Activated naive CD8-positive, alpha-beta T cell treated with anti-CD3 and anti-CD28 coated beads, Interleukin-2, amount 10 ng/mL, durations not matched to agents 7 days and 5 days (primary cell): ENCODE measurements around the gene RABL6. TPM values are rescaled to one million over a fixed set of nuclear protein-coding genes. Genes with fewer than 3 reads are reported as not detected.
A peak's percentile ranks its signal among the peaks of the same experiment; 100 is the strongest.
"Not testable (repeated sequence)": the region's sequence is repeated elsewhere in the genome, so short reads cannot be mapped to it uniquely, and the experiment has no call there.

Experiments
- ATAC-seq: fragments of 150-1000 bp; cut with Tn5 transposase; one replicate; pipeline ENCODE4 v1.10.0; 2021; ENCODE audit warnings: low read depth, moderate library complexity
- POLR2A ChIA-PET: fragments of 350-600 bp; sonication (Branson Sonifier 250); formaldehyde crosslinking; loops from one replicate; lab custom pipeline; 2021; ENCODE audit warnings: antibody characterized with exemption; lab: Charles Lee
- DNase-seq: peaks from one replicate; pipeline ENCODE4 v3.0.0; 2021
- H3K27ac Mint-ChIP-seq: one replicate; pipeline ENCODE4 v1.8.0; 2022; ENCODE audit warnings: mild to moderate bottlenecking, mixed read lengths
- H3K27me3 Mint-ChIP-seq: one replicate; pipeline ENCODE4 v1.8.0; 2022; ENCODE audit warnings: mild to moderate bottlenecking, moderate library complexity, mixed read lengths
- H3K36me3 Mint-ChIP-seq: one replicate; pipeline ENCODE4 v1.8.0; 2021; ENCODE audit warnings: mild to moderate bottlenecking, mixed read lengths
- H3K4me1 Mint-ChIP-seq: one replicate; pipeline ENCODE4 v1.8.0; 2021; ENCODE audit warnings: mixed read lengths
- H3K4me3 Mint-ChIP-seq: one replicate; pipeline ENCODE4 v1.8.0; 2022; ENCODE audit warnings: mild to moderate bottlenecking, moderate library complexity, mixed read lengths
- H3K9me3 Mint-ChIP-seq: one replicate; pipeline ENCODE4 v1.8.0; 2021; ENCODE audit warnings: mixed read lengths
- total RNA-seq, 2 experiments: library from RNA; stranded (reverse); gene quantifications; one replicate each; pipeline ENCODE4 v1.2.3, GENCODE V29; 2021

RABL6 gene, protein sequence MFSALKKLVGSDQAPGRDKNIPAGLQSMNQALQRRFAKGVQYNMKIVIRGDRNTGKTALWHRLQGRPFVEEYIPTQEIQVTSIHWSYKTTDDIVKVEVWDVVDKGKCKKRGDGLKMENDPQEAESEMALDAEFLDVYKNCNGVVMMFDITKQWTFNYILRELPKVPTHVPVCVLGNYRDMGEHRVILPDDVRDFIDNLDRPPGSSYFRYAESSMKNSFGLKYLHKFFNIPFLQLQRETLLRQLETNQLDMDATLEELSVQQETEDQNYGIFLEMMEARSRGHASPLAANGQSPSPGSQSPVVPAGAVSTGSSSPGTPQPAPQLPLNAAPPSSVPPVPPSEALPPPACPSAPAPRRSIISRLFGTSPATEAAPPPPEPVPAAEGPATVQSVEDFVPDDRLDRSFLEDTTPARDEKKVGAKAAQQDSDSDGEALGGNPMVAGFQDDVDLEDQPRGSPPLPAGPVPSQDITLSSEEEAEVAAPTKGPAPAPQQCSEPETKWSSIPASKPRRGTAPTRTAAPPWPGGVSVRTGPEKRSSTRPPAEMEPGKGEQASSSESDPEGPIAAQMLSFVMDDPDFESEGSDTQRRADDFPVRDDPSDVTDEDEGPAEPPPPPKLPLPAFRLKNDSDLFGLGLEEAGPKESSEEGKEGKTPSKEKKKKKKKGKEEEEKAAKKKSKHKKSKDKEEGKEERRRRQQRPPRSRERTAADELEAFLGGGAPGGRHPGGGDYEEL
- total RNA-seq = 10 to 100 TPM; 91.1 to 98.4 TPM

DNA sequence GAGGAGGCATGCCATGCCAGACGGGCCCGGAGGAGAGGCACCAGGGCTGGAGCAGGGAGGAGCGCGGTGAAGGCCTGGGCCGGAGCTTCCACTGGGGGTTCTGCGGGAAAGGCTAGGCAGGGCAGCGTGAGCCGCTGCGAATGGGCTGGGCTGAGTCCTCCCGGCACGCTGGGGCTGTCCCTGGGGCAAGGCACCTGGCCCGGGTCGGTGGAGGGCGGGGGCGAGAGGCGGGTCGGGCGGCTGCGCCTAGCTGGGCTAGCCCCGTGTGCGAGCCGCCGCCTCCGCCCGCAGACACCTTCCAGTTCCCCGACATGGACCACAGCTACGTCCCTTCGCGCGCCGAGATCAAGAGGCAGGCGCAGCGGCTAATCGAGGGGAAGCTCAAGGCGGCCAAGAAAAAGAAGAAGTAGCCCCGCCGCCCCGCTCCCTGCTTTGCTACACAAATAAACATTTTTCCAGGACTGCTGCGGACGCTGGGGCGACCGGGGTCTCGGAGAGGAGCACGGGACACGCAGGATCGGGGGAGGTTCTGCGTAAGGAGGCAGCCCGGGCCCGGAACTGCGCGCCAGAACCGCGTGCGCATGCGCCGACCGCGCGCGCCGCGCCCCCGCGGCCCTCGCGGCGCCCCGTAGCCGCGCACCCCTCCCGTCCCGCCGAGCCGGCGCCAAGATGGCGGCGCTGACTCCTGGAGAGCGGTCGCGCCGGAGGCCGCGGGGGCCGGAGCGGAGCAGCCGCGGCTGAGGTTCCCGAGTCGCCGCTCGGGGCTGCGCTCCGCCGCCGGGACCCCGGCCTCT, at the start of gene RABL6:
TSS of gene RABL6 (plus strand) at position 668 of the 794 bp plus-strand sequence. CDS start 249 bp downstream, outside the sequence.
- ATAC-seq = peak; percentile 90
- peak; percentile 94 for DNase-seq
- H3K9me3 Mint-ChIP-seq = no peaks in the 10 kb centered on the region
- H3K36me3 Mint-ChIP-seq = peaks cover 10% of the 10 kb centered on the region
- peaks cover 29% of the 10 kb centered on the region for H3K4me1 Mint-ChIP-seq
- no peaks in the 10 kb centered on the region for H3K27me3 Mint-ChIP-seq
- H3K4me3 Mint-ChIP-seq = peak within 1 kb of the TSS; percentile 89
- H3K27ac Mint-ChIP-seq = peak within 1 kb of the TSS; percentile 90
- POLR2A ChIA-PET = interaction anchor here (0.5 to 2.4 kb wide), 22 partner anchors 8 to 311 kb away, joined by 3 to 14 read pairs (median 5); partner anchors contain the start of genes AJM1, CCDC183, FBXW5 and MAN1B1

DNA sequence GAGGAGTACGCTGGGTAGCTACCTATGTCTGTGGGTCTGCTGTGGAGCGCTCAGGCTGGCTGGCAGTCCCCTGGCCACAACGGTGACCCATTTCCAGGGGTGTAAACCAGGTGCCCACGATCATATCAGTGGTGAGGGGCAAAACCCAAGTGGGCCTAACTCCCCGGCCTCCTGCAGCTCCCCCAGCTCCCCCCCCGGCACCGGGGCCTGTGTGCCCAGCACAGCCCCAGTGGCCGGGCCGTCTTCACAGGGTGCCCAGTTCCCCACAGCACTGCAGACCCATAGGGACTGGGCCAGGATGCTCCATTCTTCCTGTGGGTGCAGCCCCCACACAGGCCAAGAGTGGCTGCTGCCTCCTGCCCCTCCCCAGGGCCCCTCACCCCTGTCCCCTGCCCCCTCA, 48.7 kb upstream of the RABL6 start:
- Mint-ChIP-seq H3K27me3 (peaks cover 2% of the 10 kb centered on the region), H3K4me1 (no peaks in the 10 kb centered on the region), H3K27ac (no peak overlapping the region), H3K36me3 (peaks cover 3% of the 10 kb centered on the region), H3K4me3 (no peak overlapping the region), H3K9me3 (peaks cover 2% of the 10 kb centered on the region)
- ATAC-seq = no peak
- peak; percentile 27 for DNase-seq
- POLR2A ChIA-PET = no interaction called here

DNA sequence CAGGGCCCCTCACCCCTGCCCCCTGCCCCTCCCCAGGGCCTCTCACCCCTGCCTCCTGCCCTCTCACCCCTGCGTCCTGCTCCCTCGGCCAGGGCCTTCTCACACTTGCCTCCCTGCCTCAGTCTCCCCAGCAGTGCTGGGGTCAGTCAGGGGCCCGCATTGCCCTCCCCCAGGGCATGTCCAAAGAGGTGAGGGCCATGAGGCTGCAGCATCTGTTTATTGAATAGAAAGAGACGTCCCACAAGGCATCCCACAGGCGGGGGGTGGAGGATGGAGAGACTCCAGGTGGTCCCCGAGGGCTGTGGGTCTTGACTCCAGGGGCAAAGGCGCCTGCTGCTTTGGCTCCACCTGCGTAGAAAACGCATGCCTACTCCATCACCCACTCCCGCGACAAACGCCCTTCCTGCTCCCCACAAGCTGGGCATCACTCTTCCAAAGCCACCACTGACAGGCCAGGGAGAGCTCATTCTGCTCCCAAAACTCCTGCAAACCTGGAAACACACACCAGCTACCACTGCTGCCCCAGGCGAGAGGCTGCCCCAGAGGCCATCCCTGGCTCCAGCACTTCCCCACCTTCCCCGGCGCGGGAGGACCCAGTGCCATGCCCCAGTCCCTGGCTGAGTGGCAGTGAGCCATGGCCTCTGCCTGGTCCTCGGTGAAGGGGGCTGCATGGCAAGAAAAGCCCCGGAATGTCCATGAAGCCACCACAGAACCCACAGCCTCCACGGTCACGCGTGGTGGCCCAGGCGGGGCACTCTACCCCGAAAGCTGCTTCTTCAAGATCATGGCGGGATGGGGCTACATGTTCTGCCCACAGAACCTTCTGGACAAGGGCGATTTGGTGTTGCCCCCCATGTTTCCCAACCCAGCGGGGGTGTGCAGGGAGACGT, 48.1 kb upstream of the RABL6 start:
- POLR2A ChIA-PET = no interaction called here
- Mint-ChIP-seq H3K36me3 (peaks cover 3% of the 10 kb centered on the region), H3K4me1 (no peaks in the 10 kb centered on the region), H3K27me3 (peaks cover 2% of the 10 kb centered on the region), H3K27ac (no peak overlapping the region), H3K9me3 (peaks cover 2% of the 10 kb centered on the region), H3K4me3 (no peak overlapping the region)
- ATAC-seq (no peak), DNase-seq (peak; percentile 22)

DNA sequence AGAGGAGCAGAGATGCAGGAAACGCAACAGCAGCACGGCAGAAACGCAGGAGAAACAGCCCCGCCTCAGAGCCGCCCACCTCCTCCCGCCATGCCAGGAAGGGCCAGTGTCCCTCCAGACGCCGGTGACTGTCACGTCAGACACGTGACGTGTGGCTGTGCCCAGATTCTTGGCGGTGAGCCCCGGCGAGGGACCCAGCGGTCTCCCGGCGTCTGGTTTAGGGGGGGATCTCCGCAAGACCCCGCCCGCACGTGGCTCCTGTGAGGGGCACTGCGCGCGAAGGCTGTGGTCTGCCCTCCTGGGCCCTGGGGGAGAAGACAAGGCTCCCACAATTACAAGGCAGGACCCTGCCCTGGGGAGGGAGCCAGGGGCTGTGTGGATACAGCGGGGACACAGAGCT, 47.3 kb upstream of the RABL6 start:
- DNase-seq = peak; percentile 24
- ATAC-seq = no peak
- POLR2A ChIA-PET = no interaction called here
- Mint-ChIP-seq H3K36me3 (peaks cover 3% of the 10 kb centered on the region), H3K4me1 (no peaks in the 10 kb centered on the region), H3K4me3 (no peak overlapping the region), H3K27me3 (peaks cover 2% of the 10 kb centered on the region), H3K27ac (no peak overlapping the region), H3K9me3 (peaks cover 2% of the 10 kb centered on the region)

DNA sequence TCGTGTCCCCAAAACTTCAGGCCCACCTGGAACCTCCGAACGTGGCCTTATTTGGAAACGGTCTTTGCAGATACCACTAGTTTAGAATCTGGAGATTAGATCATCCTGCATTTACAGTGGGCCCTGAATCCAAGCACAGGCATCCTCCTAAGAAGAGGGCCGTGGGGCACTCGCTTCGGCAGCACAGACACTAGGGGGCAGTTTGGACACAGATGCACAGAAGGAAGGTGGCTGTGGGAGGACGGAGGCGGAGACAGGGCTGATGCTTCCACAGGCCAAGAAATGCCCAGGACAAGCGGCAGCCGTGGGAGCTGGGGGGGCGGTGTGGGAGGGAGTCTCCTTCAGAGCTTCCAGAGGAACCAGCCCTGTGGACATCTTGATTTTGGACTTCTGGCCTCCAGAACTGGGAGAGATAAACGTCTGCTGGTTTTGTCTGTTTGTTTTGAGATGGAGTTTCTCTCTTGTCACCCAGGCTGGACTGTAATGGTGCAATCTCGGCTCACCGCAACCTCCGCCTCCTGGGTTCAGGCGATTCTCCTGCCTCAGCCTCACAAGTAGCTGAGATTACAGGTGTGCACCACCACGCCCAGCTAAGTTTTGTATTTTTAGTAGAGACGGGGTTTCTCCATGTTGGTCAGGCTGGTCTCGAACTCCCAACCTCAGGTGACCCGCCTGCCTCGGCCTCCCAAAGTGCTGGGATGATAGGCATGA, 46.8 kb upstream of the RABL6 start:
- H3K36me3 Mint-ChIP-seq, POLR2A ChIA-PET, H3K27ac Mint-ChIP-seq, H3K27me3 Mint-ChIP-seq, H3K4me3 Mint-ChIP-seq, H3K4me1 Mint-ChIP-seq, H3K9me3 Mint-ChIP-seq: not testable (repeated sequence)
- ATAC-seq = peak; percentile 41
- DNase-seq = peak; percentile 33

DNA sequence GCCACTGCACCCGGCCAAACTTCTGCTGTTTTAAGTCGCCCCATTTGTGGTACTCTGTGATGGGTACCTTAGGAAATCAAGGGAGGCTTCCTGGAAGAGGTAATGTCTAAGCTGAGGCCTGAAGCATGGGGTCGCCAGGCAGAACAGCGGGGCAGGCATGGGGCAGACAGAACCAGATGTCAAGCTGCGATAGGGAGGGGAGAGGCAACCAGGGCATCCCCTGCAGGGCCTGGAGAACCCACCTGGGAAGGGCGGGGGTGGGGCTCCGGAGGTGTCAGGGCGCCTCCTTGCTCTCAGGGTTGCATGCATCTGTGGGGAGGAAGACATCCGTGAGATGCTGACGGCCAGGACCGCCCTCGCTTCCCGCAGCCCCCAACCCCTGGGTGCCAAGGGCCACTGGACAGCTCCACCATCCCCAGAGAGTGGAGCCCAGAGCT, 46.2 kb upstream of the RABL6 start:
- no peaks in the 10 kb centered on the region for H3K36me3 Mint-ChIP-seq
- no peak overlapping the region for H3K4me3 Mint-ChIP-seq
- ATAC-seq (no peak), DNase-seq (no peak)
- no peaks in the 10 kb centered on the region for H3K9me3 Mint-ChIP-seq
- no peaks in the 10 kb centered on the region for H3K27me3 Mint-ChIP-seq
- no peak overlapping the region for H3K27ac Mint-ChIP-seq
- no peaks in the 10 kb centered on the region for H3K4me1 Mint-ChIP-seq
- POLR2A ChIA-PET = no interaction called here

DNA sequence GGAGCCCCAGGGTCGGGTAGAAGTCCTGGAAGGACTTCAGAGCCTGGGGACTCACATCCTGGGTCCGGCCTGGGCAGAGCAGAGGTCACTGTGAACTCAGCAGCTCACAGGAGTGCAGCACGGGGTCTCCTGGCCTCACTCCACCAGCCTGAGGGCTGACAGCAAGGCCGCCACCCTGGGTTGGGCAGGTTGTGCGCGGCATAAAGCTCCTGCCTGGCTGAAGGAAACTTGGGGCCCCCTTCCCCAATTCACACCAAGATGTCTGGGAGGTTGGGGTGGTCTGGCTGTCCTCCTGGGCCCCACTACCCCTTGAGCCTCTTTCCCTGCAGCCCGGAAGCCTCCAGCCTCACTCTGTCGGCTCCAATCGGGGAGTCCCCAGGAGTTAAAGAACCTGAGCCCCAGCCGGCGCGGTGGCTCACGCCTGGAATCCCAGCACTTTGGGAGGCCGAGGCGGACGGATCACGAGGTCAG, 45.5 kb upstream of the RABL6 start:
- Mint-ChIP-seq H3K27me3 (peaks cover 6% of the 10 kb centered on the region), H3K4me3 (no peak overlapping the region), H3K4me1 (peaks cover 4% of the 10 kb centered on the region), H3K36me3 (no peaks in the 10 kb centered on the region), H3K27ac (no peak overlapping the region), H3K9me3 (no peaks in the 10 kb centered on the region)
- DNase-seq (no peak), ATAC-seq (no peak)
- POLR2A ChIA-PET = no interaction called here

DNA sequence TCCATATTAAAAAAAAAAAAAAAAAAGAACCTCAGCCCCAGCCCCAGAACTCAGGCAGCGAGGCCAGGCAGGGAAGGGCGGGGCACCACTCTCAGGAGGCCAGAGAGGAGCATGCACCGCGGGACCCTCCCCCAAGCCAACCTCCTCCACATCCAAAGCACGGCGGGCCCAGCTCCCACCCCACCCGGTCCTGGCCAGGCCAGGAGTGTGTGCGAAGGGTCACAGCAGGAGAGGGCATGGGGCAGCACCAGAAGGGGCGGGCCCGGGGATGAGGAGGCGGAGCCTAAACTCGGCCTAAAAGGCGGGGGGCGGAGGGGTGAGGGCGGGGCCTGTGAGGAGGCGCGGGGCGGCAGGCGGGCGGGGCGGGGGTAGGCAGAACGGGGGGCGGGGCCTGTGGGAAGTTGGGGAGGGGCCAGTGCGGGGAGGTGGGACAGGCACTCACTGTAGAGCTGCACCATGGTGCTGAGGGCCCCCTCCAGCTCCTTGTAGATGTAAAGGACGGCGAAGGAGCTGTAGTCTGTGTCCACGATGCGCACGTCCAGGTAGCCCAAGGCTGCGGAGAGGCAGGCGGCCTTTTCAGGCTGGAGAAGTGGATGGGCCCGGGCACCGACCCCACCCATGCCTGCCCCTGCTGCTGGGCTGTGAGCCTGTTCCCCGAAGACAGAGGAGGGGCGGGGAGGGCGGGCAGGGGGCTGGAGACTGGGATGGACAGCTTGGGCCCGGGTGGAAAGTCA, 44.7 kb upstream of the RABL6 start:
- Mint-ChIP-seq H3K4me3 (no peak overlapping the region), H3K27me3 (peaks cover 8% of the 10 kb centered on the region), H3K9me3 (no peaks in the 10 kb centered on the region), H3K36me3 (no peaks in the 10 kb centered on the region), H3K27ac (no peak overlapping the region), H3K4me1 (peaks cover 4% of the 10 kb centered on the region)
- POLR2A ChIA-PET = no interaction called here
- peak; percentile 9 for ATAC-seq
- peak; percentile 37 for DNase-seq

DNA sequence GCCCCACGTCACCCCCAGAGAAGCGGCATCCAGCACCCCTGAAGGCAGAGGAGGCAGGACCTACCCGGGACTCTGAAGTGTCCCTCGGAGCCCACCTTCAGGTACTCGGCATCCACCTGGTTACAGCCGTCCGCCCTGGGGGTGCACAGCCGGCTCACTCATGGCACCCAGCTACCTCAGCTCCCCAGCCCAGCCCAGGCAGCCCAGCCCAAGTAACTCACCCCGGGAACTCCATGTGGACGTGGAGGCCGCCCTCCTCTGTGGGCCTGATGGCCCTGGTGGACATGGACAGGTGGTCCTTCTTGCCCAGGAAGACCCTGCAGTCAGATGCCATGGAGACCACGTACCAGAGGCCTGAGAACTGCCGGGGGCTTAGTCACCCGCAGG, 44.1 kb upstream of the RABL6 start:
- H3K27ac Mint-ChIP-seq = no peak overlapping the region

DNA sequence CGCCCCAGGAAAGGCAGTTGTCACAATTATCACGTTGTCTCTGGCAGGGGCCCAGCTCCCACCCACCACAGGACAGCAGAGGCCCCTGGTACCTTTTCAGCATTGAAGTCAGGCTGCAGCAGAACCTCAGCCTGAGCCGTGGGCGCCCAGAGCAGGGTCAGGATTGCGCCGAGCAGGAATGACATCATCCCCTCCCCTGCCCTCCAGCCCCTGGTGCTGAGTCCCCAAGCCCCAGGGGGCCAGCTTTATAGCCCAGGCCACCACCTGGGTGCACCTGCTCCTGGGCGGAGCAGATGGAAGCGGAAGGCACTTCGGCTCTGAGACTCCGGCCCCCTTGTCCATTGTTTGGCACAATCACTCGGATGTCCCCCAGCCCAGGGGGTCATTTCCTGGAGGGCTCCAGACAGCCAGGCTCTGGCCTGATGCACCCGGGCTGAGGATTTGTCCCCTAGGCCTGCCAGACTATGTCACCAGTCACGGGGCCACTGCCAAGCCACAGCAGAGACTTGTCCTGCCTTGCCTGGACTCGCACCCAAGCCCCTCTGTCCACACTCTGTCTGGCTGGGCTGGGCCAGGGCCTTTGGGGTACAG, 43.4 kb upstream of the RABL6 start, which contains the start of gene LCN15:
TSS of gene LCN15 (minus strand) at position 218 of the 591 bp plus-strand sequence. CDS start at position 188, 30 bp downstream.
- peaks cover 8% of the 10 kb centered on the region for H3K27me3 Mint-ChIP-seq
- H3K27ac Mint-ChIP-seq = no peak within 1 kb of the TSS
- H3K4me3 Mint-ChIP-seq = no peak within 1 kb of the TSS
- no peaks in the 10 kb centered on the region for H3K36me3 Mint-ChIP-seq
- DNase-seq (peak; percentile 31), ATAC-seq (no peak)
- H3K4me1 Mint-ChIP-seq = peaks cover 4% of the 10 kb centered on the region
- POLR2A ChIA-PET = no interaction called here
- H3K9me3 Mint-ChIP-seq = no peaks in the 10 kb centered on the region

More for the DNA sequence above, 44.1 kb upstream of the RABL6 start:
- ATAC-seq (no peak), DNase-seq (peak; percentile 25)
- H3K27me3 Mint-ChIP-seq = peaks cover 8% of the 10 kb centered on the region
- H3K4me3 Mint-ChIP-seq = no peak overlapping the region
- H3K36me3 Mint-ChIP-seq = no peaks in the 10 kb centered on the region
- H3K9me3 Mint-ChIP-seq = no peaks in the 10 kb centered on the region
- POLR2A ChIA-PET = no interaction called here
- peaks cover 4% of the 10 kb centered on the region for H3K4me1 Mint-ChIP-seq

DNA sequence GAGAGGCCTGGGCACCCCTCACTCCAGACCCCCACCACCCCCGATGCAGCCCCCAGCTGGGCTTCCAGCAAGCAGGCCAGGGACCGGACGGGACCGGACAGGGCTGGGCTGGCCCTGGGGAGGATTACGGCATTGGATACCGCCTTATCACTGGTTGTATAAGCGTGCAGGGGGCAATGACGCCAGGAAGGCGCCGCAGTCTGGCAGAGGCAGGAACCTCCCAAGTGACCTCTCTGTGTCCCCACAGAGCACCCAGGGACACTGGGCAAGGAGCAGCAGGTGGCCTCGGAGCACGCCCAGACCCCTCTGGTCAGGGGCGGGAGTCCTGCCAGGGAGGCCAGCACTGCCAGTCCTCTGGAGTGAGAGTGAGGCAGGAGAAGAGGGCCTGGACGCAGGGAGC, 42.7 kb upstream of the RABL6 start:
- Mint-ChIP-seq H3K27ac (no peak overlapping the region), H3K27me3 (peaks cover 10% of the 10 kb centered on the region), H3K9me3 (no peaks in the 10 kb centered on the region), H3K36me3 (no peaks in the 10 kb centered on the region), H3K4me1 (peaks cover 8% of the 10 kb centered on the region), H3K4me3 (no peak overlapping the region)
- POLR2A ChIA-PET = no interaction called here
- peak; percentile 28 for DNase-seq
- ATAC-seq = no peak
